Keratinocyte (primary cell): ENCODE results near the gene PARN. TPM values are rescaled to one million over a fixed set of nuclear protein-coding genes. Genes with fewer than 3 reads are reported as not detected.

ENCODE experiments used
- DNase-seq: peaks from one replicate; pipeline ENCODE4 v3.0.0-alpha.2; 2011; ENCODE audit warnings: low read depth, missing footprints, low spot score
- FAIRE-seq: peaks from 2 replicates; lab custom pipeline; 2011; peaks lifted over from hg19 to GRCh38; lab: Jason Lieb, UNC
- H2AFZ ChIP-seq: 2 replicates; pipeline ENCODE4 v1.6.0; 2012; ENCODE audit warnings: low read length, control low read depth, inconsistent platforms; ENCODE audit not compliant: control insufficient read depth
- H3K27ac ChIP-seq: 2 replicates; pipeline ENCODE4 v1.5.1; 2011; ENCODE audit warnings: low read length; ENCODE audit not compliant: control insufficient read depth, insufficient read depth
- H3K27me3 ChIP-seq: 3 replicates; pipeline ENCODE4 v1.6.0; 2011; ENCODE audit warnings: low read length; ENCODE audit not compliant: control insufficient read depth, insufficient read depth; ENCODE audit errors: extremely low read depth
- H3K36me3 ChIP-seq, 2 experiments: 2 replicates in 1 of 2; 3 replicates in 1 of 2; pipeline ENCODE4 v1.5.1; 2011; ENCODE audit warnings: low read length in 2 of 2, mild to moderate bottlenecking in 1 of 2; ENCODE audit not compliant: control insufficient read depth in 2 of 2, insufficient read depth in 2 of 2; ENCODE audit errors: extremely low read depth in 1 of 2
- H3K4me1 ChIP-seq: 3 replicates; pipeline ENCODE4 v1.5.1; 2011; ENCODE audit warnings: low read length; ENCODE audit not compliant: control insufficient read depth, insufficient read depth; ENCODE audit errors: extremely low read depth
- H3K4me2 ChIP-seq: 3 replicates; pipeline ENCODE4 v1.6.0; 2011; ENCODE audit warnings: low read depth, low read length; ENCODE audit not compliant: control insufficient read depth, insufficient read depth; ENCODE audit errors: extremely low read depth
- H3K4me3 ChIP-seq, 3 experiments: fragments of 200-600 bp in 1 of 3; sonication (generic) in 1 of 3; 2 replicates in 2 of 3; 3 replicates in 1 of 3; pipeline ENCODE4 v1.5.1; 2011 to 2016; ENCODE audit warnings: low read length in 3 of 3, mild to moderate bottlenecking in 3 of 3, control low read depth in 2 of 3, inconsistent platforms in 1 of 3, low read depth in 1 of 3, mixed read lengths in 1 of 3, mixed run types in 1 of 3, moderate library complexity in 1 of 3; ENCODE audit not compliant: control insufficient read depth in 2 of 3, insufficient read depth in 2 of 3; ENCODE audit errors: extremely low read depth in 1 of 3
- H3K79me2 ChIP-seq: 2 replicates; pipeline ENCODE4 v1.6.0; 2012; ENCODE audit warnings: low read length; ENCODE audit not compliant: control insufficient read depth, insufficient read depth
- H3K9ac ChIP-seq: 3 replicates; pipeline ENCODE4 v1.6.0; 2011; ENCODE audit warnings: low read length; ENCODE audit not compliant: control insufficient read depth, insufficient read depth; ENCODE audit errors: extremely low read depth
- H3K9me1 ChIP-seq: 3 replicates; pipeline ENCODE4 v1.6.0; 2011; ENCODE audit warnings: low read length; ENCODE audit not compliant: control insufficient read depth, insufficient read depth; ENCODE audit errors: extremely low read depth
- H3K9me3 ChIP-seq: 2 replicates; pipeline ENCODE4 v1.5.1; 2012; ENCODE audit warnings: low read depth, low read length; ENCODE audit not compliant: control insufficient read depth
- H4K20me1 ChIP-seq: 3 replicates; pipeline ENCODE4 v1.6.0; 2011; ENCODE audit warnings: low read length; ENCODE audit not compliant: control insufficient read depth, insufficient read depth; ENCODE audit errors: extremely low read depth
- CTCF ChIP-seq, 3 experiments: IDR thresholded peaks in 1 of 3; conservative IDR thresholded peaks in 1 of 3; optimal IDR thresholded peaks in 1 of 3; 2 replicates in 2 of 3; 3 replicates in 1 of 3; pipeline versions ENCODE3 to v1.5.1; 2011; ENCODE audit warnings: low read length in 3 of 3, mild to moderate bottlenecking in 3 of 3, moderate library complexity in 2 of 3, control low read depth in 1 of 3, inconsistent platforms in 1 of 3; ENCODE audit not compliant: insufficient read depth in 2 of 3; ENCODE audit errors: extremely low read depth in 1 of 3
- EZH2 ChIP-seq: IDR thresholded peaks from one replicate; pipeline ENCODE4 v1.6.1; 2012; ENCODE audit warnings: inconsistent platforms, mild to moderate bottlenecking, low read length, moderate library complexity
- dilution Hi-C: fragments of 300-500 bp; cut with MboI; formaldehyde crosslinking; loops from one replicate; pipeline ENCODE4 v1.7.0; 2020; ENCODE audit warnings: low sequenced_read_pairs; ENCODE audit not compliant: extremely low pct_ligation_motif_present
- polyA plus RNA-seq, 5 experiments: library from polyadenylated mRNA; depleted of rRNA in 3 of 5; stranded (reverse) in 3 of 5; stranded (forward) in 1 of 5; unstranded in 1 of 5; fragments of >200 nt; gene quantifications; 1 replicate in 1 of 5; 2 replicates in 3 of 5; 3 replicates in 1 of 5; pipeline versions ENCODE4 v1.2.1 to v1.2.3, GENCODE V29; 2011 to 2012; ENCODE audit warnings: missing spikeins in 2 of 5, low read depth in 1 of 5, low replicate concordance in 1 of 5

Gene PARN
- polyA plus RNA-seq, 1 donor (not counting 4 experiments of a cell fraction or from before 2014, with no cell fraction given) = 40.8 TPM

- Histone ChIP-seq H3K9ac (no peak overlapping the region), H3K4me3 (no peak overlapping the region), H2AFZ (no peak overlapping the region), H4K20me1 (no peaks in the 10 kb centered on the region), H3K79me2 (no peaks in the 10 kb centered on the region), H3K9me1 (no peaks in the 10 kb centered on the region), H3K27ac (no peak overlapping the region), H3K27me3 (no peaks in the 10 kb centered on the region), H3K4me2 (no peak overlapping the region), H3K4me1 (no peaks in the 10 kb centered on the region), H3K9me3 (no peaks in the 10 kb centered on the region), H3K36me3 (peaks cover 0 to 1% of the 10 kb centered on the region in 2 experiments)
- no peak for TF ChIP-seq EZH2
- no peak for TF ChIP-seq CTCF (optimal IDR thresholded peaks at IDR 0.05 in 1 of 3, IDR thresholded peaks at IDR 0.05 in 1 of 3, conservative IDR thresholded peaks at IDR 0.05 in 1 of 3; ENCODE audit: extremely low read depth in 1 of 3, insufficient read depth in 2 of 3, low read length in 3 of 3)
- dilution Hi-C loops = no loop called here
- no peak for DNase-seq
- no peak for FAIRE-seq
Measured at GRCh38 chr16:14416184-14416583, 213.9 kb downstream of the PARN start.

- dilution Hi-C loops = no loop called here
- no peak overlapping the region for H3K9ac ChIP-seq
- H3K4me1 ChIP-seq = no peaks in the 10 kb centered on the region
- H3K4me2 ChIP-seq = no peak overlapping the region
- H3K9me3 ChIP-seq = no peaks in the 10 kb centered on the region
- FAIRE-seq (no peak), DNase-seq (no peak)
- H3K79me2 ChIP-seq = no peaks in the 10 kb centered on the region
- H3K27me3 ChIP-seq = no peaks in the 10 kb centered on the region
- H3K9me1 ChIP-seq = no peaks in the 10 kb centered on the region
- H3K4me3 ChIP-seq = no peak overlapping the region
- no peak overlapping the region for H2AFZ ChIP-seq
- no peaks in the 10 kb centered on the region for H3K36me3 ChIP-seq
- no peaks in the 10 kb centered on the region for H4K20me1 ChIP-seq
- H3K27ac ChIP-seq = no peak overlapping the region
- no peak for TF ChIP-seq CTCF (optimal IDR thresholded peaks at IDR 0.05 in 1 of 3, IDR thresholded peaks at IDR 0.05 in 1 of 3, conservative IDR thresholded peaks at IDR 0.05 in 1 of 3; ENCODE audit: extremely low read depth in 1 of 3, insufficient read depth in 2 of 3, low read length in 3 of 3)
- TF ChIP-seq EZH2 = no peak
Measured at GRCh38 chr16:14415291-14415690, 214.8 kb downstream of the PARN start.
